ENCODE measurements around the gene ASB3. TPM values are rescaled to one million over a fixed set of nuclear protein-coding genes. Genes with fewer than 3 reads are reported as not detected.
"Not testable (repeated sequence)": the region's sequence is repeated elsewhere in the genome, so short reads cannot be mapped to it uniquely, and the experiment has no call there.

ASB3 gene
- total and polyA plus RNA-seq, 12 donors, result 5.2 to 14.4 (median 10.9) TPM

DNA sequence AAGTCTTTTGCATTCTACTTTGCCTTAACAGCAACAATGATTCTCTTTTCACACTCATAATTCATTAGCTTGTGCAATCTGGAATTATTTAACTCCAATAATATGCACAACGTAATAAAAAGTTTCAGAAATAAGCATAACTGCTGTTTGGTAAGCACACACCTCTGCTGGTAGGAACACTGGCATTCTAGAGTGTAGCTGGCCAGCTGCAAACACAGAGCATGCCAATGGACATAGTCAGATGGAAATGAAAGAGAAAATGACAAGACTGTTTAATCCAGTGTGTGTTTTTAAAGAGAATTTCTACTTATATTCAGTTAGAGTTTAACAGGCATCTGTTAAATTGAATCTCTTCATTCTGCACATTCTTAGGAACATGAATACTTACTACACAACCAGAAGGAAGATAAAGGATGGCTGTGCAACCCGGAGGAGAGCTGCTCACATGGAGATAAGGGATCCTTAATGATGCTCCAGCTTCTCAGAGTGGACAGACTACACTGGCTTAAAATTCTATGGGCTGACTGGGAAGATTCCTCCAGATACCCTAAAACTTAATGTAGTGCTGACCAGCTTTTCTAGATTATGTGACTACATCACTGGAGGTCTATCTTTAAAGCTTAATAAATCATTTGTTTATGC is 113.8 kb downstream of the ASB3 start:
- H3K9me3 ChIP-seq, result no peaks in the 10 kb centered on the region
- no peak for DNase-seq
- H3K4me3 ChIP-seq, result no peak overlapping the region
- TF ChIP-seq, protein P1, sequence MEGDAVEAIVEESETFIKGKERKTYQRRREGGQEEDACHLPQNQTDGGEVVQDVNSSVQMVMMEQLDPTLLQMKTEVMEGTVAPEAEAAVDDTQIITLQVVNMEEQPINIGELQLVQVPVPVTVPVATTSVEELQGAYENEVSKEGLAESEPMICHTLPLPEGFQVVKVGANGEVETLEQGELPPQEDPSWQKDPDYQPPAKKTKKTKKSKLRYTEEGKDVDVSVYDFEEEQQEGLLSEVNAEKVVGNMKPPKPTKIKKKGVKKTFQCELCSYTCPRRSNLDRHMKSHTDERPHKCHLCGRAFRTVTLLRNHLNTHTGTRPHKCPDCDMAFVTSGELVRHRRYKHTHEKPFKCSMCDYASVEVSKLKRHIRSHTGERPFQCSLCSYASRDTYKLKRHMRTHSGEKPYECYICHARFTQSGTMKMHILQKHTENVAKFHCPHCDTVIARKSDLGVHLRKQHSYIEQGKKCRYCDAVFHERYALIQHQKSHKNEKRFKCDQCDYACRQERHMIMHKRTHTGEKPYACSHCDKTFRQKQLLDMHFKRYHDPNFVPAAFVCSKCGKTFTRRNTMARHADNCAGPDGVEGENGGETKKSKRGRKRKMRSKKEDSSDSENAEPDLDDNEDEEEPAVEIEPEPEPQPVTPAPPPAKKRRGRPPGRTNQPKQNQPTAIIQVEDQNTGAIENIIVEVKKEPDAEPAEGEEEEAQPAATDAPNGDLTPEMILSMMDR (IDR thresholded peaks at IDR 0.05), result no peak
- peaks cover 0 to 22% (median 0%) of the 10 kb centered on the region in 9 donors for H3K36me3 ChIP-seq
- H3K27ac ChIP-seq, result no peak overlapping the region
- no peaks in the 10 kb centered on the region for H3K4me1 ChIP-seq
- WGBS, 2 donors, result 45 to 53% methylated on average over 2 of the region's 2 CpGs
- no peaks in the 10 kb centered on the region for H3K27me3 ChIP-seq
- no peak for ATAC-seq
- intact Hi-C loops (cut with DNase I), result no loop called here

DNA sequence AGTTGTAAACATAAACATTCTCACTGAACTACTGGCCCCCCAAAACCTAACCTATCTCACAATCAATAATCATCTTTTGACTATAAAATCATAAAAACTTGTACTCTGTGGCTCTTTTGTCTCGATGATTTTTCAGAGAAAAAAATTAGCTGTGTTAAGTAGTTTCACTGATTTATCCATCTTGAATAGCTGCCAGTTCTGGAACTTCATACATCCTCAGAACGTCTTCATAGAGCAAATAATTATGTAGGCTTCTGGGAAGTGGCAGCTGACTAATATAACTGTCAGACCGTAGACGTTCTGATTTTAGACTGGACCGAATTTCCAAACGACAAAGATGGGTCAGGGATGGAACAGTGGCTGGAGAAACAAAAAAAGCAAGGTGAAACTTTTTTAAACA is 116.4 kb downstream of the ASB3 start:
- no peak for ATAC-seq
- Histone ChIP-seq H3K4me3 (no peak overlapping the region), H3K4me1 (no peaks in the 10 kb centered on the region), H3K9me3 (peaks cover 0 to 8% (median 0%) of the 10 kb centered on the region in 11 donors), H3K27me3 (no peaks in the 10 kb centered on the region), H3K27ac (no peak overlapping the region), H3K36me3 (peaks cover 0 to 22% (median 0%) of the 10 kb centered on the region in 9 donors)
- no peak for DNase-seq
- intact Hi-C loops (cut with DNase I), result no loop called here
- 45 to 50% methylated on average over 6 of the region's 6 CpGs for WGBS, 2 donors
- TF ChIP-seq, protein P1 (IDR thresholded peaks at IDR 0.05), result no peak

DNA sequence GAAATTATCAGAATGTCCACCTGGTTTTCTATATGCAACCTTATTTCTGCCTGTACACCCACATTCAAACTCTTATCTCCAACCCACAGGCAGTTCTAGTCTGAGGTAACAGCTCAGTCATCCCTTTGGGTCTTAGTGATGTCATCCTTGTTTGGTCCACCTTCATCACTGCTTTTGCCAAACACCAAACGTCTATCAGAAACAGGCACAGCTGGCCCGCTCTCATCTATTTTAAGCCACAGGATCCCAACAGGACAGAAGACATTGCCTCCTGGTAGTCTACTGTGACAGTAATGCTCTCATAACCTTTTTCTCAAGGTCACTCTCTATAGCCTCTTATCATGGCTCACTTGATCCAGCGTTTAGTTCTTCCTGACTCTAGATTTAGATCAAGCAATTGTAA is 118.1 kb downstream of the ASB3 start:
- peaks cover 0 to 24% (median 0%) of the 10 kb centered on the region in 9 donors for H3K36me3 ChIP-seq
- peak in 2 of 8 donors; percentile 42 to 59 for ATAC-seq
- no peaks in the 10 kb centered on the region for H3K4me1 ChIP-seq
- no peak for DNase-seq
- H3K4me3 ChIP-seq, result no peak overlapping the region
- no peak overlapping the region for H3K27ac ChIP-seq
- 38 to 53% methylated on average over 3 of the region's 3 CpGs for WGBS, 2 donors
- intact Hi-C loops (cut with DNase I), result no loop called here
- H3K9me3 ChIP-seq, result peaks cover 0 to 13% (median 0%) of the 10 kb centered on the region in 11 donors
- TF ChIP-seq, protein P1 (IDR thresholded peaks at IDR 0.05), result no peak
- no peaks in the 10 kb centered on the region for H3K27me3 ChIP-seq

DNA sequence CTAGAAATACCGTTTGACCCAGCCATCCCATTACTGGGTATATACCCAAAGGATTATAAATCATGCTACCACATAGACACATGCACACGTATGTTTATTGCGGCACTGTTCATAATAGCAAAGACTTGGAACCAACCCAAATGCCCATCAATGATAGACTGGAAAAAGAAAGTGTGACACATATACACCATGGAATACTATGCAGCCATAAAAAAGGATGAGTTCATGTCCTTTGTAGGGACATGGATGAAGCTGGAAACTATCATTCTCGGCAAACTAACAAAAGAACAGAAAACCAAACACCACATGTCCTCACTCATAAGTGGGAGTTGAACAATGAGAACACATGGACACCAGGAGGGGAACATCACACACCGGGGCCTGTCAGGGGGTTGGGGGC is 119.6 kb downstream of the ASB3 start:
- Histone ChIP-seq H3K36me3 (peaks cover 0 to 28% (median 0%) of the 10 kb centered on the region in 9 donors), H3K9me3 (peaks cover 0 to 21% (median 0%) of the 10 kb centered on the region in 11 donors)
- WGBS, 2 donors, result 93 to 96% methylated on average over 5 of the region's 5 CpGs
- intact Hi-C loops (cut with DNase I); H3K4me1 ChIP-seq; H3K27me3 ChIP-seq; DNase-seq; H3K27ac ChIP-seq; ATAC-seq; H3K4me3 ChIP-seq: not testable (repeated sequence)

DNA sequence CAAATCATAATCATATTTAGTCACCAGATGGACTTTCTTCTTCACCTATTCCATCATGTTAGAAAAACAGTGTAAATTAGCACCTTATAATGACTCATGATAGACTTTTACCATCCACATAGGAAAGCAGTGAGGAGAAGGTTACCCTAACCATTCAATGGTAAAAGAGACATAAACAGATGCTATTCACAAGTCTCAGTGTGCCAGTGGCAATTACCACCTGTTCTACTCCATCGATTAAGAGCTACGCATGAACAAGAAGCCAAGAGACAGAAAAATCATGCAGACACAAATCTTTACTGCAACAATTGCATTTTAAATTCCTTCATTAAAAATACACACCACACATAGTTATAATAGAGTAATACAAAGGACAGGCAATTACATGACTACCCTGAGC is 125.9 kb downstream of the ASB3 start:
- no peaks in the 10 kb centered on the region for H3K27me3 ChIP-seq
- H3K9me3 ChIP-seq, result peaks cover 0 to 21% (median 0%) of the 10 kb centered on the region in 11 donors
- WGBS, 2 donors, result 99% methylated on average over 2 of the region's 2 CpGs
- no peaks in the 10 kb centered on the region for H3K4me1 ChIP-seq
- peaks cover 0 to 11% (median 0%) of the 10 kb centered on the region in 9 donors for H3K36me3 ChIP-seq
- ATAC-seq (no peak), DNase-seq (no peak)
- TF ChIP-seq, protein P1 (IDR thresholded peaks at IDR 0.05), result no peak
- intact Hi-C loops (cut with DNase I), result no loop called here
- H3K4me3 ChIP-seq, result no peak overlapping the region
- H3K27ac ChIP-seq, result no peak overlapping the region

DNA sequence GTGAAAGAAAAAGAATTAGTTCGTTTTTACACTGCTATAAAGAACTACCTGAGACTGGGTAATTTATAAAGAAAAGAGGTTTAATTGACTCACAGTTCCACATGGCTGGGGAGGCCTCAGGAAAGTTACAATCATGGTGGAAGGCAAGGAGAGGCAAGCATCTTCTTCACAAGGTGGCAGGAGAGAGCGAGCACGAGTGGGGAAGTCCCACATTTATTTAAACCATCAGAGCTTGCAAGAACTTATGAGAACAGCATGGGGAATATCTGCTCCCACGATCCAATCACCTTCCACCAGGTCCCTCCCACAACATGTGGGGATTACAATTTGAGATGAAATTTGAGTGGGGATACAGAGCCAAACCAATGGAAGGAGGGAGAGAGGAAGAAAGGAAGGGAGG is 128.3 kb downstream of the ASB3 start:
- not testable (repeated sequence) for ATAC-seq
- WGBS, 2 donors, result 82% methylated on average over 4 of the region's 4 CpGs

More for the DNA sequence above, 128.3 kb downstream of the ASB3 start:
- intact Hi-C loops (cut with DNase I); H3K36me3 ChIP-seq; H3K27ac ChIP-seq; H3K4me1 ChIP-seq; H3K4me3 ChIP-seq; H3K27me3 ChIP-seq; DNase-seq: not testable (repeated sequence)
- peaks cover 0 to 10% (median 0%) of the 10 kb centered on the region in 11 donors for H3K9me3 ChIP-seq
